ENCODE measurements around the gene SLC8A1. TPM values are rescaled to one million over a fixed set of nuclear protein-coding genes. Genes with fewer than 3 reads are reported as not detected.

SLC8A1 gene
- total and polyA plus RNA-seq, 2 of the 13 experiments (the other 11 are each of a cell fraction or from before 2014, with no cell fraction given) = not detected

DNA sequence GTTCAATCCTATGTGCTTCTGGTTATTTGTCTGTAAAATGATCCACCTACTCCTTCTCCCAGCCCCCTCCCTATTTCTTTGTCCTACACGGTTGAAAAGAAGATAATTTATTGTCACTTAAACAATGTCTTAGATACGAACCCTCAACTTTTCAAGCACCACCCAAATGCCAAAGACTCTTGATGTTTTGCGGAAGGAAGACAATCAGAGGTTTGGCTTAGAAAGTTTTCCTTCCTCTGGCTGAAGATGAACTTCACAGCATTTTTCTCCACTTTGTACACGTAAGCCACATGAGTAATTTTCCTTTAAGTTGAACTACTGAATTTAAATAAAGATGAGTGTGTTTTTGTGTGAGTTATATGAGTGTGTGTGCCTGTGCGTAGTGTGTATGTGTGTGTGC is 25.5 kb upstream of the SLC8A1 start (continued):
- TF ChIP-seq, protein P1, sequence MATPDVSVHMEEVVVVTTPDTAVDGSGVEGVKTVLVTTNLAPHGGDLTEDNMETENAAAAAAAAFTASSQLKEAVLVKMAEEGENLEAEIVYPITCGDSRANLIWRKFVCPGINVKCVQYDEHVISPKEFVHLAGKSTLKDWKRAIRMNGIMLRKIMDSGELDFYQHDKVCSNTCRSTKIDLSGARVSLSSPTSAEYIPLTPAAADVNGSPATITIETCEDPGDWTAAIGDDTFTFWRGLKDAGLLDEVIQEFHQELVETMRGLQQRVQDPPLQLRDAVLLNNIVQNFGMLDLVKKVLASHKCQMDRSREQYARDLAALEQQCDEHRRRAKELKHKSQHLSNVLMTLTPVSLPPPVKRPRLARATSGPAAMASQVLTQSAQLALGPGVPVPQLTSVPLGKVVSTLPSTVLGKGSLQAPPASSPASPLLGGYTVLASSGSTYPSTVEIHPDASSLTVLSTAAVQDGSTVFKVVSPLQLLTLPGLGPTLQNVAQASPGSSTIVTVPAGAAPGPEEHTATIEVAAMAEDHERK (CRISPR knock-in tag; IDR thresholded peaks at IDR 0.05; ENCODE audit: low read depth) = no peak
- TF ChIP-seq, protein P2, sequence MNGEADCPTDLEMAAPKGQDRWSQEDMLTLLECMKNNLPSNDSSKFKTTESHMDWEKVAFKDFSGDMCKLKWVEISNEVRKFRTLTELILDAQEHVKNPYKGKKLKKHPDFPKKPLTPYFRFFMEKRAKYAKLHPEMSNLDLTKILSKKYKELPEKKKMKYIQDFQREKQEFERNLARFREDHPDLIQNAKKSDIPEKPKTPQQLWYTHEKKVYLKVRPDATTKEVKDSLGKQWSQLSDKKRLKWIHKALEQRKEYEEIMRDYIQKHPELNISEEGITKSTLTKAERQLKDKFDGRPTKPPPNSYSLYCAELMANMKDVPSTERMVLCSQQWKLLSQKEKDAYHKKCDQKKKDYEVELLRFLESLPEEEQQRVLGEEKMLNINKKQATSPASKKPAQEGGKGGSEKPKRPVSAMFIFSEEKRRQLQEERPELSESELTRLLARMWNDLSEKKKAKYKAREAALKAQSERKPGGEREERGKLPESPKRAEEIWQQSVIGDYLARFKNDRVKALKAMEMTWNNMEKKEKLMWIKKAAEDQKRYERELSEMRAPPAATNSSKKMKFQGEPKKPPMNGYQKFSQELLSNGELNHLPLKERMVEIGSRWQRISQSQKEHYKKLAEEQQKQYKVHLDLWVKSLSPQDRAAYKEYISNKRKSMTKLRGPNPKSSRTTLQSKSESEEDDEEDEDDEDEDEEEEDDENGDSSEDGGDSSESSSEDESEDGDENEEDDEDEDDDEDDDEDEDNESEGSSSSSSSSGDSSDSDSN (CRISPR knock-in tag; IDR thresholded peaks at IDR 0.05) = no peak
- no peak for TF ChIP-seq SAFB2 (CRISPR knock-in tag; IDR thresholded peaks at IDR 0.05; ENCODE audit: borderline replicate concordance, low read depth)
- no peak for TF ChIP-seq SRY (CRISPR knock-in tag; IDR thresholded peaks at IDR 0.05)
- TF ChIP-seq KLF9 (CRISPR knock-in tag; IDR thresholded peaks at IDR 0.05; ENCODE audit: low read depth) = no peak
- TF ChIP-seq, protein P3, sequence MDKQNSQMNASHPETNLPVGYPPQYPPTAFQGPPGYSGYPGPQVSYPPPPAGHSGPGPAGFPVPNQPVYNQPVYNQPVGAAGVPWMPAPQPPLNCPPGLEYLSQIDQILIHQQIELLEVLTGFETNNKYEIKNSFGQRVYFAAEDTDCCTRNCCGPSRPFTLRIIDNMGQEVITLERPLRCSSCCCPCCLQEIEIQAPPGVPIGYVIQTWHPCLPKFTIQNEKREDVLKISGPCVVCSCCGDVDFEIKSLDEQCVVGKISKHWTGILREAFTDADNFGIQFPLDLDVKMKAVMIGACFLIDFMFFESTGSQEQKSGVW (CRISPR knock-in tag; IDR thresholded peaks at IDR 0.05; ENCODE audit: borderline replicate concordance) = no peak
- TF ChIP-seq FOSL1 (CRISPR knock-in tag; IDR thresholded peaks at IDR 0.05; ENCODE audit: borderline replicate concordance) = no peak
- no peak for TF ChIP-seq ZNF264 (CRISPR knock-in tag; IDR thresholded peaks at IDR 0.05)
- no peak for TF ChIP-seq KLF16 (CRISPR knock-in tag; IDR thresholded peaks at IDR 0.05)
- TF ChIP-seq BORCS8-MEF2B (CRISPR knock-in tag; IDR thresholded peaks at IDR 0.05) = no peak
- TF ChIP-seq, protein P4, sequence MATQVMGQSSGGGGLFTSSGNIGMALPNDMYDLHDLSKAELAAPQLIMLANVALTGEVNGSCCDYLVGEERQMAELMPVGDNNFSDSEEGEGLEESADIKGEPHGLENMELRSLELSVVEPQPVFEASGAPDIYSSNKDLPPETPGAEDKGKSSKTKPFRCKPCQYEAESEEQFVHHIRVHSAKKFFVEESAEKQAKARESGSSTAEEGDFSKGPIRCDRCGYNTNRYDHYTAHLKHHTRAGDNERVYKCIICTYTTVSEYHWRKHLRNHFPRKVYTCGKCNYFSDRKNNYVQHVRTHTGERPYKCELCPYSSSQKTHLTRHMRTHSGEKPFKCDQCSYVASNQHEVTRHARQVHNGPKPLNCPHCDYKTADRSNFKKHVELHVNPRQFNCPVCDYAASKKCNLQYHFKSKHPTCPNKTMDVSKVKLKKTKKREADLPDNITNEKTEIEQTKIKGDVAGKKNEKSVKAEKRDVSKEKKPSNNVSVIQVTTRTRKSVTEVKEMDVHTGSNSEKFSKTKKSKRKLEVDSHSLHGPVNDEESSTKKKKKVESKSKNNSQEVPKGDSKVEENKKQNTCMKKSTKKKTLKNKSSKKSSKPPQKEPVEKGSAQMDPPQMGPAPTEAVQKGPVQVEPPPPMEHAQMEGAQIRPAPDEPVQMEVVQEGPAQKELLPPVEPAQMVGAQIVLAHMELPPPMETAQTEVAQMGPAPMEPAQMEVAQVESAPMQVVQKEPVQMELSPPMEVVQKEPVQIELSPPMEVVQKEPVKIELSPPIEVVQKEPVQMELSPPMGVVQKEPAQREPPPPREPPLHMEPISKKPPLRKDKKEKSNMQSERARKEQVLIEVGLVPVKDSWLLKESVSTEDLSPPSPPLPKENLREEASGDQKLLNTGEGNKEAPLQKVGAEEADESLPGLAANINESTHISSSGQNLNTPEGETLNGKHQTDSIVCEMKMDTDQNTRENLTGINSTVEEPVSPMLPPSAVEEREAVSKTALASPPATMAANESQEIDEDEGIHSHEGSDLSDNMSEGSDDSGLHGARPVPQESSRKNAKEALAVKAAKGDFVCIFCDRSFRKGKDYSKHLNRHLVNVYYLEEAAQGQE (IDR thresholded peaks at IDR 0.05; ENCODE audit: borderline replicate concordance in 1 of 2, low read depth in 1 of 2, low read length in 2 of 2) = no peak
- no peak for TF ChIP-seq HNRNPUL1 (IDR thresholded peaks at IDR 0.05; ENCODE audit: low read depth, low read length)
- TF ChIP-seq ZSCAN31 (CRISPR knock-in tag; IDR thresholded peaks at IDR 0.05; ENCODE audit: low read depth) = no peak
- TF ChIP-seq, protein P5, sequence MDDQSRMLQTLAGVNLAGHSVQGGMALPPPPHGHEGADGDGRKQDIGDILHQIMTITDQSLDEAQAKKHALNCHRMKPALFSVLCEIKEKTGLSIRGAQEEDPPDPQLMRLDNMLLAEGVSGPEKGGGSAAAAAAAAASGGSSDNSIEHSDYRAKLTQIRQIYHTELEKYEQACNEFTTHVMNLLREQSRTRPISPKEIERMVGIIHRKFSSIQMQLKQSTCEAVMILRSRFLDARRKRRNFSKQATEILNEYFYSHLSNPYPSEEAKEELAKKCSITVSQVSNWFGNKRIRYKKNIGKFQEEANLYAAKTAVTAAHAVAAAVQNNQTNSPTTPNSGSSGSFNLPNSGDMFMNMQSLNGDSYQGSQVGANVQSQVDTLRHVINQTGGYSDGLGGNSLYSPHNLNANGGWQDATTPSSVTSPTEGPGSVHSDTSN (CRISPR knock-in tag; IDR thresholded peaks at IDR 0.05; ENCODE audit: borderline replicate concordance) = no peak
